Neural cell (in vitro differentiated cells): ENCODE measurements around the gene CD151.

ENCODE experiments used
- EP300 ChIP-seq: fragments of 450-650 bp; conservative IDR thresholded peaks from 2 replicates; pipeline ENCODE4 v1.6.1; 2014; ENCODE audit warnings: antibody characterized with exemption, mild to moderate bottlenecking, moderate library complexity; ENCODE audit not compliant: poor library complexity, severe bottlenecking
- EZH2 ChIP-seq: fragments of 200-600, 300-800 bp; shearing (Covaris generic), sonication (generic); IDR thresholded peaks from 2 replicates; pipeline ENCODE4 v1.6.1; 2014; ENCODE audit warnings: antibody characterized with exemption, low read length, borderline replicate concordance, mild to moderate bottlenecking; ENCODE audit not compliant: insufficient read depth, poor library complexity, severe bottlenecking
- MXI1 ChIP-seq: fragments of 450-650 bp; conservative IDR thresholded peaks from 2 replicates; pipeline ENCODE4 v1.6.1; 2014; ENCODE audit warnings: antibody characterized with exemption, mild to moderate bottlenecking; ENCODE audit not compliant: poor library complexity, severe bottlenecking
- POLR2AphosphoS5 ChIP-seq: IDR thresholded peaks from 2 replicates; pipeline ENCODE4 v1.6.1; 2012
- SMC3 ChIP-seq: fragments of 450-650 bp; conservative IDR thresholded peaks from 2 replicates; pipeline ENCODE4 v1.6.1; 2014; ENCODE audit warnings: antibody characterized with exemption, mild to moderate bottlenecking, moderate library complexity; ENCODE audit not compliant: poor library complexity
- TF ChIP-seq, protein P1 (sequence below): IDR thresholded peaks from 2 replicates; pipeline ENCODE4 v1.6.1; 2012; ENCODE audit warnings: borderline replicate concordance
- TF ChIP-seq, protein P2 (sequence below): fragments of 450-650 bp; IDR thresholded peaks from 2 replicates; pipeline ENCODE4 v1.5.1; 2014; ENCODE audit warnings: antibody characterized with exemption, mild to moderate bottlenecking, moderate library complexity; ENCODE audit not compliant: poor library complexity, severe bottlenecking

DNA sequence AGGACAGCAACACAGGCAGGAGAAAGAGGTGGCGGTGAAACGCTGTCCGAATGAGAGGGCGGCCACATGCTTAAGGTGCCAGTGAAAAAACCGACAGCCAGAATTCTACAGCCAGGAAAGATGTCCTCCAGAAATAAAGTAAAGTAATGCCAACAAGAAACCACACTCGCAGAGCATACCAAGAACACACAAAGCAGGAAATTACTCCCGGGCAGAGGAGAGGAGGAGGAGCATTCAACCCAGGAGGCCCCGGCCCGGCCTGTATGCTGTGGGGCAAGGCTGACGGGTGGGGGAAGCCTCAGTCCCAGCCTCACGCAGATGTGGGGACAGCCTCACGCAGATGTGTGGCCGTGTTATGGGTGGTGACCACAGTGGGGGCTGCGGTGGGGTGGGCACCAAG is 49.8 kb downstream of the CD151 start:
- no peak for TF ChIP-seq SMC3
- TF ChIP-seq, protein P1, sequence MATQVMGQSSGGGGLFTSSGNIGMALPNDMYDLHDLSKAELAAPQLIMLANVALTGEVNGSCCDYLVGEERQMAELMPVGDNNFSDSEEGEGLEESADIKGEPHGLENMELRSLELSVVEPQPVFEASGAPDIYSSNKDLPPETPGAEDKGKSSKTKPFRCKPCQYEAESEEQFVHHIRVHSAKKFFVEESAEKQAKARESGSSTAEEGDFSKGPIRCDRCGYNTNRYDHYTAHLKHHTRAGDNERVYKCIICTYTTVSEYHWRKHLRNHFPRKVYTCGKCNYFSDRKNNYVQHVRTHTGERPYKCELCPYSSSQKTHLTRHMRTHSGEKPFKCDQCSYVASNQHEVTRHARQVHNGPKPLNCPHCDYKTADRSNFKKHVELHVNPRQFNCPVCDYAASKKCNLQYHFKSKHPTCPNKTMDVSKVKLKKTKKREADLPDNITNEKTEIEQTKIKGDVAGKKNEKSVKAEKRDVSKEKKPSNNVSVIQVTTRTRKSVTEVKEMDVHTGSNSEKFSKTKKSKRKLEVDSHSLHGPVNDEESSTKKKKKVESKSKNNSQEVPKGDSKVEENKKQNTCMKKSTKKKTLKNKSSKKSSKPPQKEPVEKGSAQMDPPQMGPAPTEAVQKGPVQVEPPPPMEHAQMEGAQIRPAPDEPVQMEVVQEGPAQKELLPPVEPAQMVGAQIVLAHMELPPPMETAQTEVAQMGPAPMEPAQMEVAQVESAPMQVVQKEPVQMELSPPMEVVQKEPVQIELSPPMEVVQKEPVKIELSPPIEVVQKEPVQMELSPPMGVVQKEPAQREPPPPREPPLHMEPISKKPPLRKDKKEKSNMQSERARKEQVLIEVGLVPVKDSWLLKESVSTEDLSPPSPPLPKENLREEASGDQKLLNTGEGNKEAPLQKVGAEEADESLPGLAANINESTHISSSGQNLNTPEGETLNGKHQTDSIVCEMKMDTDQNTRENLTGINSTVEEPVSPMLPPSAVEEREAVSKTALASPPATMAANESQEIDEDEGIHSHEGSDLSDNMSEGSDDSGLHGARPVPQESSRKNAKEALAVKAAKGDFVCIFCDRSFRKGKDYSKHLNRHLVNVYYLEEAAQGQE: no peak
- TF ChIP-seq, protein P2, sequence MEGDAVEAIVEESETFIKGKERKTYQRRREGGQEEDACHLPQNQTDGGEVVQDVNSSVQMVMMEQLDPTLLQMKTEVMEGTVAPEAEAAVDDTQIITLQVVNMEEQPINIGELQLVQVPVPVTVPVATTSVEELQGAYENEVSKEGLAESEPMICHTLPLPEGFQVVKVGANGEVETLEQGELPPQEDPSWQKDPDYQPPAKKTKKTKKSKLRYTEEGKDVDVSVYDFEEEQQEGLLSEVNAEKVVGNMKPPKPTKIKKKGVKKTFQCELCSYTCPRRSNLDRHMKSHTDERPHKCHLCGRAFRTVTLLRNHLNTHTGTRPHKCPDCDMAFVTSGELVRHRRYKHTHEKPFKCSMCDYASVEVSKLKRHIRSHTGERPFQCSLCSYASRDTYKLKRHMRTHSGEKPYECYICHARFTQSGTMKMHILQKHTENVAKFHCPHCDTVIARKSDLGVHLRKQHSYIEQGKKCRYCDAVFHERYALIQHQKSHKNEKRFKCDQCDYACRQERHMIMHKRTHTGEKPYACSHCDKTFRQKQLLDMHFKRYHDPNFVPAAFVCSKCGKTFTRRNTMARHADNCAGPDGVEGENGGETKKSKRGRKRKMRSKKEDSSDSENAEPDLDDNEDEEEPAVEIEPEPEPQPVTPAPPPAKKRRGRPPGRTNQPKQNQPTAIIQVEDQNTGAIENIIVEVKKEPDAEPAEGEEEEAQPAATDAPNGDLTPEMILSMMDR: no peak
- no peak for TF ChIP-seq POLR2AphosphoS5
- TF ChIP-seq MXI1: no peak
- TF ChIP-seq EP300: no peak
- TF ChIP-seq EZH2: no peak
